KOPT-K1 (cell line): Measurements from ENCODE around the gene GAA.

Experiments used
- H3K27ac ChIP-seq: fragments of 200-600 bp; sonication (generic); 2 replicates; pipeline ENCODE4 v1.5.1; 2016; ENCODE audit warnings: antibody characterized with exemption, mild to moderate bottlenecking, low read depth, low read length; ENCODE audit not compliant: poor library complexity, severe bottlenecking
- H3K36me3 ChIP-seq: fragments of 200-600 bp; sonication (generic); 2 replicates; pipeline ENCODE4 v1.5.1; 2017; ENCODE audit warnings: antibody characterized with exemption, mild to moderate bottlenecking, low read length, moderate library complexity; ENCODE audit not compliant: insufficient read depth
- H3K9me3 ChIP-seq: fragments of 200-600 bp; sonication (generic); 2 replicates; pipeline ENCODE4 v1.5.1; 2017; ENCODE audit warnings: antibody characterized with exemption, low read length, mild to moderate bottlenecking; ENCODE audit not compliant: insufficient read depth, poor library complexity, severe bottlenecking

GAA gene

GRCh38 chr17:80116276-80116920 lies 15.0 kb downstream of the GAA start:
- Histone ChIP-seq H3K27ac (no peak overlapping the region), H3K36me3 (no peaks in the 10 kb centered on the region), H3K9me3 (peaks cover 6% of the 10 kb centered on the region)

GRCh38 chr17:80116921-80117380 lies 15.6 kb downstream of the GAA start:
- no peak overlapping the region for H3K27ac ChIP-seq
- H3K36me3 ChIP-seq: no peaks in the 10 kb centered on the region

GRCh38 chr17:80117491-80118401 lies 16.4 kb downstream of the GAA start:
- H3K36me3 ChIP-seq: no peaks in the 10 kb centered on the region
- no peak overlapping the region for H3K27ac ChIP-seq
- H3K9me3 ChIP-seq: peaks cover 6% of the 10 kb centered on the region

More at GRCh38 chr17:80116921-80117380, 15.6 kb downstream of the GAA start:
- peaks cover 6% of the 10 kb centered on the region for H3K9me3 ChIP-seq

- H3K27ac ChIP-seq: no peak overlapping the region
- no peaks in the 10 kb centered on the region for H3K36me3 ChIP-seq
- peaks cover 6% of the 10 kb centered on the region for H3K9me3 ChIP-seq
Measured at GRCh38 chr17:80118601-80119270, 17.4 kb downstream of the GAA start.

- H3K27ac ChIP-seq: no peak overlapping the region
- no peaks in the 10 kb centered on the region for H3K36me3 ChIP-seq
- peaks cover 6% of the 10 kb centered on the region for H3K9me3 ChIP-seq
Measured at GRCh38 chr17:80119271-80119791, 17.9 kb downstream of the GAA start.

- H3K27ac ChIP-seq: no peak overlapping the region
- H3K9me3 ChIP-seq: peaks cover 6% of the 10 kb centered on the region
- H3K36me3 ChIP-seq: no peaks in the 10 kb centered on the region
Measured at GRCh38 chr17:80119839-80120238, 18.5 kb downstream of the GAA start.

GRCh38 chr17:80122026-80122575 lies 20.7 kb downstream of the GAA start:
- H3K36me3 ChIP-seq: no peaks in the 10 kb centered on the region
- no peaks in the 10 kb centered on the region for H3K9me3 ChIP-seq

GRCh38 chr17:80122926-80123505 lies 21.6 kb downstream of the GAA start:
- H3K36me3 ChIP-seq: no peaks in the 10 kb centered on the region
- H3K27ac ChIP-seq: no peak overlapping the region
- H3K9me3 ChIP-seq: no peaks in the 10 kb centered on the region

More at GRCh38 chr17:80122026-80122575, 20.7 kb downstream of the GAA start:
- no peak overlapping the region for H3K27ac ChIP-seq

GRCh38 chr17:80123791-80124190 lies 22.4 kb downstream of the GAA start:
- no peaks in the 10 kb centered on the region for H3K36me3 ChIP-seq
- H3K9me3 ChIP-seq: no peaks in the 10 kb centered on the region
- no peak overlapping the region for H3K27ac ChIP-seq

GRCh38 chr17:80124351-80124981 lies 23.1 kb downstream of the GAA start:
- H3K9me3 ChIP-seq: no peaks in the 10 kb centered on the region
- H3K36me3 ChIP-seq: no peaks in the 10 kb centered on the region
- no peak overlapping the region for H3K27ac ChIP-seq

GRCh38 chr17:80125656-80126448 lies 24.5 kb downstream of the GAA start:
- no peak overlapping the region for H3K27ac ChIP-seq
- H3K36me3 ChIP-seq: no peaks in the 10 kb centered on the region
- no peaks in the 10 kb centered on the region for H3K9me3 ChIP-seq

GRCh38 chr17:80126449-80126715 lies 25.0 kb downstream of the GAA start:
- no peaks in the 10 kb centered on the region for H3K36me3 ChIP-seq
- no peaks in the 10 kb centered on the region for H3K9me3 ChIP-seq

GRCh38 chr17:80129006-80129565 lies 27.7 kb downstream of the GAA start:
- Histone ChIP-seq H3K36me3 (peaks cover 21% of the 10 kb centered on the region), H3K27ac (no peak overlapping the region), H3K9me3 (no peaks in the 10 kb centered on the region)

More at GRCh38 chr17:80126449-80126715, 25.0 kb downstream of the GAA start:
- no peak overlapping the region for H3K27ac ChIP-seq
